ENCODE measurements around the gene ABLIM2. TPM values are rescaled to one million over a fixed set of nuclear protein-coding genes. Genes with fewer than 3 reads are reported as not detected.

The ABLIM2 gene
- total RNA-seq, 3 donors from 2014 or later (not counting 1 experiment from before 2014, with no cell fraction given), result 0.71 to 2.8 (median 1.3) TPM

- H3K27ac Mint-ChIP-seq, result no peak overlapping the region
- ATAC-seq, result no peak
- H3K4me1 Mint-ChIP-seq, result peaks cover 2 to 6% of the 10 kb centered on the region in 2 donors
- H3K27ac ChIP-seq (ENCODE audit: low read length), result no peak overlapping the region
- H3K4me1 ChIP-seq (ENCODE audit: control insufficient read depth, insufficient read depth, low read length), result peaks cover 3% of the 10 kb centered on the region
- H3K27me3 ChIP-seq (ENCODE audit: control insufficient read depth, insufficient read depth, low read length), result no peaks in the 10 kb centered on the region
- intact Hi-C loops (cut with micrococcal nuclease), result no loop called here
- no peaks in the 10 kb centered on the region for H3K9me3 Mint-ChIP-seq
- peaks cover 0 to 14% of the 10 kb centered on the region in 2 donors for H3K27me3 Mint-ChIP-seq (ENCODE audit: low read depth in 2 of 2)
- 93% methylated on average over 9 of the region's 9 CpGs for WGBS (ENCODE audit: insufficient coverage)
- no peak overlapping the region for H3K4me3 ChIP-seq (ENCODE audit: low read length)
- no peaks in the 10 kb centered on the region for H3K36me3 Mint-ChIP-seq
- no peak overlapping the region for H3K4me3 Mint-ChIP-seq
- DNase-seq, result no peak
- H3K36me3 ChIP-seq (ENCODE audit: control insufficient read depth, insufficient read depth, low read length), result no peaks in the 10 kb centered on the region
- H3K9me3 ChIP-seq (ENCODE audit: control insufficient read depth, insufficient read depth, low read length), result no peaks in the 10 kb centered on the region
- TF ChIP-seq, protein P1, sequence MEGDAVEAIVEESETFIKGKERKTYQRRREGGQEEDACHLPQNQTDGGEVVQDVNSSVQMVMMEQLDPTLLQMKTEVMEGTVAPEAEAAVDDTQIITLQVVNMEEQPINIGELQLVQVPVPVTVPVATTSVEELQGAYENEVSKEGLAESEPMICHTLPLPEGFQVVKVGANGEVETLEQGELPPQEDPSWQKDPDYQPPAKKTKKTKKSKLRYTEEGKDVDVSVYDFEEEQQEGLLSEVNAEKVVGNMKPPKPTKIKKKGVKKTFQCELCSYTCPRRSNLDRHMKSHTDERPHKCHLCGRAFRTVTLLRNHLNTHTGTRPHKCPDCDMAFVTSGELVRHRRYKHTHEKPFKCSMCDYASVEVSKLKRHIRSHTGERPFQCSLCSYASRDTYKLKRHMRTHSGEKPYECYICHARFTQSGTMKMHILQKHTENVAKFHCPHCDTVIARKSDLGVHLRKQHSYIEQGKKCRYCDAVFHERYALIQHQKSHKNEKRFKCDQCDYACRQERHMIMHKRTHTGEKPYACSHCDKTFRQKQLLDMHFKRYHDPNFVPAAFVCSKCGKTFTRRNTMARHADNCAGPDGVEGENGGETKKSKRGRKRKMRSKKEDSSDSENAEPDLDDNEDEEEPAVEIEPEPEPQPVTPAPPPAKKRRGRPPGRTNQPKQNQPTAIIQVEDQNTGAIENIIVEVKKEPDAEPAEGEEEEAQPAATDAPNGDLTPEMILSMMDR (IDR thresholded peaks at IDR 0.05), result no peak
Measured at GRCh38 chr4:8185930-8186329, 27.3 kb upstream of the ABLIM2 start.

DNA sequence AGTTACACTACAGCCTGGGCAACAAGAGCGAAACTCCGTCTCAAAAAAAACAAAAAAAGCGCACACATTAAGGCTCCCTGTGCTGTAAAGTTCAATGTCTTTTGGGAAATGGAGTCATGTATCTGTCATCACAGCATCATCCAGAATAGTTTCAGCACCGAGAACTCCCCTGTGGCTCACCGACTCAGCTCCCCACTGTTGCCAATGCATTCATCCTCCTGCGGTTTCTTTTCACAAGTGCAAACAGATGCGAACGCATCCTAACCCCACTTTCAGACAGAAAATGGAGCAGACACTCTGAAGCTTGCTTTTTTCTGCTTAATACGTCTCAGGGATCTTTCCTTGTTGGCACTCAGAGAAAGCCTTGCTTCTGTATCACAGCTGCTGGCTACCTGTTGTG is 26.7 kb upstream of the ABLIM2 start:
- intact Hi-C loops (cut with micrococcal nuclease), result no loop called here
- TF ChIP-seq, protein P1 (IDR thresholded peaks at IDR 0.05), result no peak
- H3K27ac Mint-ChIP-seq, result no peak overlapping the region
- H3K9me3 Mint-ChIP-seq, result no peaks in the 10 kb centered on the region
- DNase-seq (no peak), ATAC-seq (no peak)
- H3K4me1 Mint-ChIP-seq, result peaks cover 0 to 4% of the 10 kb centered on the region in 2 donors
- WGBS (ENCODE audit: insufficient coverage), result 89% methylated on average over 9 of the region's 9 CpGs
- Histone ChIP-seq H3K27ac (ENCODE audit: low read length) (no peak overlapping the region), H3K4me3 (ENCODE audit: low read length) (no peak overlapping the region), H3K9me3 (ENCODE audit: control insufficient read depth, insufficient read depth, low read length) (no peaks in the 10 kb centered on the region), H3K27me3 (ENCODE audit: control insufficient read depth, insufficient read depth, low read length) (no peaks in the 10 kb centered on the region), H3K36me3 (ENCODE audit: control insufficient read depth, insufficient read depth, low read length) (no peaks in the 10 kb centered on the region), H3K4me1 (ENCODE audit: control insufficient read depth, insufficient read depth, low read length) (no peaks in the 10 kb centered on the region)
- H3K36me3 Mint-ChIP-seq, result no peaks in the 10 kb centered on the region
- H3K27me3 Mint-ChIP-seq (ENCODE audit: low read depth in 2 of 2), result peaks cover 0 to 14% of the 10 kb centered on the region in 2 donors
- no peak overlapping the region for H3K4me3 Mint-ChIP-seq

- Histone ChIP-seq H3K9me3 (ENCODE audit: control insufficient read depth, insufficient read depth, low read length) (no peaks in the 10 kb centered on the region), H3K36me3 (ENCODE audit: control insufficient read depth, insufficient read depth, low read length) (no peaks in the 10 kb centered on the region), H3K4me3 (ENCODE audit: low read length) (no peak overlapping the region), H3K27me3 (ENCODE audit: control insufficient read depth, insufficient read depth, low read length) (no peaks in the 10 kb centered on the region), H3K4me1 (ENCODE audit: control insufficient read depth, insufficient read depth, low read length) (no peaks in the 10 kb centered on the region), H3K27ac (ENCODE audit: low read length) (no peak overlapping the region)
- TF ChIP-seq, protein P1 (IDR thresholded peaks at IDR 0.05), result no peak
- Mint-ChIP-seq H3K27ac (no peak overlapping the region), H3K9me3 (no peaks in the 10 kb centered on the region), H3K27me3 (ENCODE audit: low read depth in 2 of 2) (peaks cover 0 to 10% of the 10 kb centered on the region in 2 donors), H3K4me3 (no peak overlapping the region), H3K4me1 (no peaks in the 10 kb centered on the region), H3K36me3 (no peaks in the 10 kb centered on the region)
- 89% methylated on average over 4 of the region's 4 CpGs for WGBS (ENCODE audit: insufficient coverage)
- no peak for DNase-seq
- ATAC-seq, result no peak
- intact Hi-C loops (cut with micrococcal nuclease), result no loop called here
Measured at GRCh38 chr4:8184061-8184460, 25.4 kb upstream of the ABLIM2 start.
